ENCODE data around the gene PNCK. TPM values are rescaled to one million over a fixed set of nuclear protein-coding genes. Genes with fewer than 3 reads are reported as not detected.
"Not testable (repeated sequence)": the region's sequence is repeated elsewhere in the genome, so short reads cannot be mapped to it uniquely, and the experiment has no call there.

The PNCK gene
- polyA plus RNA-seq (ENCODE audit: low read depth in 6 of 6) = not detected

- Mint-ChIP-seq H3K27me3 (peaks cover 20 to 28% (median 26%) of the 10 kb centered on the region in 3 donors), H3K27ac (peak within 1 kb of the TSS in 1 of 6 donors; percentile 66), H3K36me3 (peaks cover 0 to 18% of the 10 kb centered on the region in 2 donors), H3K4me1 (peaks cover 5 to 9% (median 7%) of the 10 kb centered on the region in 3 donors), H3K4me3 (peak within 1 kb of the TSS in 4 of 8 donors; percentile 42 to 66 (median 58)), H3K9me3 (peaks cover 0 to 5% (median 0%) of the 10 kb centered on the region in 7 donors)
- DNase-seq (no peak), ATAC-seq (ENCODE audit: low read depth in 2 of 2) (no peak)
Observed at GRCh38 chrX:153673428-153674218, at the start of gene PNCK. Gene PNCK, minus strand, starts transcription at chrX:153673813. Its CDS starts 737 bp downstream, at chrX:153673076.

- H3K36me3 Mint-ChIP-seq = peaks cover 0 to 6% of the 10 kb centered on the region in 2 donors
- no peak for DNase-seq
- peak overlapping the region; percentile 79 to 93 (median 88) for H3K4me3 Mint-ChIP-seq
- peak overlapping the region in 5 of 6 donors; percentile 61 to 91 (median 83) for H3K27ac Mint-ChIP-seq
- no peak for ATAC-seq (ENCODE audit: low read depth in 2 of 2)
- H3K27me3 Mint-ChIP-seq = no peaks in the 10 kb centered on the region
- H3K4me1 Mint-ChIP-seq = peaks cover 15 to 28% (median 19%) of the 10 kb centered on the region in 3 donors
- H3K9me3 Mint-ChIP-seq = peaks cover 0 to 2% (median 0%) of the 10 kb centered on the region in 7 donors
Observed at GRCh38 chrX:153722704-153723350, 49.2 kb upstream of the PNCK start.

- Mint-ChIP-seq H3K27ac (no peak overlapping the region), H3K4me1 (peaks cover 3 to 16% (median 10%) of the 10 kb centered on the region in 3 donors), H3K9me3 (peaks cover 0 to 2% (median 0%) of the 10 kb centered on the region in 7 donors), H3K36me3 (peaks cover 0 to 6% of the 10 kb centered on the region in 2 donors), H3K27me3 (no peaks in the 10 kb centered on the region), H3K4me3 (no peak overlapping the region)
- no peak for ATAC-seq (ENCODE audit: low read depth in 2 of 2)
- no peak for DNase-seq
Observed at GRCh38 chrX:153719701-153720100, 46.1 kb upstream of the PNCK start.

GRCh38 chrX:153719238-153719637 lies 45.6 kb upstream of the PNCK start:
- no peak for DNase-seq
- Mint-ChIP-seq H3K27me3 (no peaks in the 10 kb centered on the region), H3K36me3 (peaks cover 3 to 6% of the 10 kb centered on the region in 2 donors), H3K4me3 (no peak overlapping the region), H3K4me1 (peaks cover 3 to 16% (median 10%) of the 10 kb centered on the region in 3 donors), H3K9me3 (peaks cover 0 to 2% (median 0%) of the 10 kb centered on the region in 7 donors), H3K27ac (no peak overlapping the region)
- ATAC-seq (ENCODE audit: low read depth in 2 of 2) = no peak

GRCh38 chrX:153717445-153717844 lies 43.8 kb upstream of the PNCK start:
- Mint-ChIP-seq H3K36me3 (peaks cover 4 to 12% of the 10 kb centered on the region in 2 donors), H3K4me1 (peaks cover 3 to 7% (median 6%) of the 10 kb centered on the region in 3 donors)
- no peak for DNase-seq

GRCh38 chrX:153714256-153714655 lies 40.6 kb upstream of the PNCK start:
- H3K9me3 Mint-ChIP-seq = peaks cover 0 to 2% (median 0%) of the 10 kb centered on the region in 7 donors
- no peak for ATAC-seq (ENCODE audit: low read depth in 2 of 2)
- peaks cover 4 to 12% of the 10 kb centered on the region in 2 donors for H3K36me3 Mint-ChIP-seq
- DNase-seq = no peak
- H3K27ac Mint-ChIP-seq = no peak overlapping the region
- H3K4me3 Mint-ChIP-seq = no peak overlapping the region
- peaks cover 3 to 8% (median 8%) of the 10 kb centered on the region in 3 donors for H3K4me1 Mint-ChIP-seq
- no peaks in the 10 kb centered on the region for H3K27me3 Mint-ChIP-seq

More at GRCh38 chrX:153717445-153717844, 43.8 kb upstream of the PNCK start:
- Mint-ChIP-seq H3K9me3 (peaks cover 0 to 2% (median 0%) of the 10 kb centered on the region in 7 donors), H3K4me3 (no peak overlapping the region), H3K27me3 (no peaks in the 10 kb centered on the region), H3K27ac (peak overlapping the region in 1 of 6 donors; percentile 47)
- no peak for ATAC-seq (ENCODE audit: low read depth in 2 of 2)

- peaks cover 10 to 15% (median 11%) of the 10 kb centered on the region in 3 donors for H3K4me1 Mint-ChIP-seq
- ATAC-seq (ENCODE audit: low read depth in 2 of 2) = no peak
- H3K9me3 Mint-ChIP-seq = peaks cover 0 to 2% (median 0%) of the 10 kb centered on the region in 7 donors
- H3K4me3 Mint-ChIP-seq = no peak overlapping the region
- H3K27ac Mint-ChIP-seq = no peak overlapping the region
- peaks cover 4 to 6% of the 10 kb centered on the region in 2 donors for H3K36me3 Mint-ChIP-seq
- no peak for DNase-seq
- peaks cover 0 to 9% (median 0%) of the 10 kb centered on the region in 3 donors for H3K27me3 Mint-ChIP-seq
Observed at GRCh38 chrX:153709726-153710674, 36.4 kb upstream of the PNCK start.

- ATAC-seq (ENCODE audit: low read depth in 2 of 2) (peak; percentile 43 to 52), DNase-seq (no peak)
- Mint-ChIP-seq H3K27ac (peak overlapping the region in 1 of 6 donors; percentile 80), H3K27me3 (peaks cover 0 to 9% (median 0%) of the 10 kb centered on the region in 3 donors), H3K36me3 (peaks cover 0 to 2% of the 10 kb centered on the region in 2 donors), H3K4me3 (no peak overlapping the region), H3K9me3 (peaks cover 0 to 2% (median 0%) of the 10 kb centered on the region in 7 donors), H3K4me1 (peaks cover 10 to 15% (median 11%) of the 10 kb centered on the region in 3 donors)
Observed at GRCh38 chrX:153708415-153708814, 34.8 kb upstream of the PNCK start.

- no peak for ATAC-seq (ENCODE audit: low read depth in 2 of 2)
- Mint-ChIP-seq H3K36me3 (no peaks in the 10 kb centered on the region), H3K4me1 (peaks cover 10 to 15% (median 11%) of the 10 kb centered on the region in 3 donors)
Observed at GRCh38 chrX:153707406-153707805, 33.8 kb upstream of the PNCK start.

GRCh38 chrX:153706799-153707198 lies 33.2 kb upstream of the PNCK start:
- Mint-ChIP-seq H3K27ac (peak overlapping the region in 1 of 6 donors; percentile 58), H3K4me1 (peaks cover 10 to 15% (median 11%) of the 10 kb centered on the region in 3 donors), H3K36me3 (no peaks in the 10 kb centered on the region), H3K27me3 (peaks cover 0 to 9% (median 0%) of the 10 kb centered on the region in 3 donors), H3K9me3 (no peaks in the 10 kb centered on the region), H3K4me3 (no peak overlapping the region)
- DNase-seq = no peak
- ATAC-seq (ENCODE audit: low read depth in 2 of 2) = no peak

More at GRCh38 chrX:153707406-153707805, 33.8 kb upstream of the PNCK start:
- Mint-ChIP-seq H3K4me3 (no peak overlapping the region), H3K9me3 (no peaks in the 10 kb centered on the region), H3K27ac (no peak overlapping the region), H3K27me3 (peaks cover 0 to 9% (median 0%) of the 10 kb centered on the region in 3 donors)
- DNase-seq = no peak

GRCh38 chrX:153705403-153706060 lies 31.9 kb upstream of the PNCK start:
- ATAC-seq (ENCODE audit: low read depth in 2 of 2); H3K27me3 Mint-ChIP-seq; H3K9me3 Mint-ChIP-seq; DNase-seq; H3K4me1 Mint-ChIP-seq; H3K27ac Mint-ChIP-seq; H3K36me3 Mint-ChIP-seq; H3K4me3 Mint-ChIP-seq: not testable (repeated sequence)

Measured in naive B cell (primary cell).